NCI-H1436 (cell line): Measurements from ENCODE around the gene SEMA3F.
"Not testable (repeated sequence)": the region's sequence is repeated elsewhere in the genome, so short reads cannot be mapped to it uniquely, and the experiment has no call there.

Source experiments
- DNase-seq: peaks from one replicate; lab custom pipeline; 2025; lab: John Stamatoyannopoulos, UW

Gene SEMA3F

DNA sequence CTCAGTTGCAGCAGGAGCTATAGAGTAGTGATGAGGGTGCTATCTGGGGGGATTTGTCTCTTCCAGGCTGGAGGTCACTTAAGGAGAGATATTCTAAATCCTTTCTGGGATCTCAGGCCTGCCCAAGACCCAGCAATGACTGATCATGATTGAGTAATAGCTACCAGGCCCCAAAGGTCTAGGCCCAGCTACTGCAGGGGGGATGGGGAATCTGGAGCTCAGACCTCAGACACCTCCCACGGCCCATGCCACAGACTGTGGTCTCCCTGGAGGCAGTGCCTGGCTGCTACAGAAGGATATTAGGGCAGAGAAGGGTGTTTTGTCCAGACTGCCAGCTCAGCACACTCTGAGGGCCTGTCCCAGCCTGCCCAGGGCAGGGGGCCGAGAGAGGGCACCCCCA is 56.8 kb downstream of the SEMA3F start:
- no peak for DNase-seq

DNA sequence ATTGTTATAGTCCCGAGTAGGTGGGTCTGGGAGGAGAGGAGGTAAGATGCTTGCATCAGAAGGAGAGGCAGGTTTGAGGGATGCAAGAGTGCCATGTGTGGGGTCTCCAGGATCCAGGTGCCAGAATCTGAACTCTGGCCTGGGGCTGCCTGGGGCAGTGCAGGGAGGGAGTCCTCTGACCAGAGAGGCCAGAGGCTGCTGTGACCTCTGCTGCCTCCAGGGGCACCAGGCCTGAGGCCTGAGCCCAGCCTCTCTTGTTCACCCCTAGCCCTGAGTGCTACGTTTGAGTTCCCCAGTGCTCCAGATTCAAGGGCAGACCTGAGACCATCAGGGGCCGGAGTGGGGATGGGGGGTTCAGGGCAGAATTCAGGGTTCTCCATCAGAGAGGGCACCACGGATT is 57.4 kb downstream of the SEMA3F start:
- no peak for DNase-seq

DNA sequence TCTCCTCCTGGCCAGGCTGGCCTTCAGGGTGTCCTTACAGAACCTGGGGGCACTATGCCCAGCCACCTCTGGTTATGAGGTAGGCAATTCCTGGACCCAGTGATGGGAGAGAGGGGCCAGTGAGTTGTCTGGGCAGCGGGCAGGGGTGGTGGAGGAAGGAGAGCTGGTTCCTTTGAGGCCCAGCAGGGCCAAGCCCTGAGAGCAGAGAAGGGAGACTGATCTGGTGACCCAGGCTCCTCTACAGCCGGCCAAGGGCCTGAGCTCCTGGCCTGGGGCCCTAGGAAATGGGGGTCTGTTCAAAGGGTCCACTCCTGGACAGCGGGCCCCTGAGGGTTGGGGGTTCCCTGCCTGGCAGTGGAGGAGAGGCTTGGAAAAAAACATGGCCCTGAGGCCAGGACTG is 57.8 kb downstream of the SEMA3F start:
- no peak for DNase-seq

DNA sequence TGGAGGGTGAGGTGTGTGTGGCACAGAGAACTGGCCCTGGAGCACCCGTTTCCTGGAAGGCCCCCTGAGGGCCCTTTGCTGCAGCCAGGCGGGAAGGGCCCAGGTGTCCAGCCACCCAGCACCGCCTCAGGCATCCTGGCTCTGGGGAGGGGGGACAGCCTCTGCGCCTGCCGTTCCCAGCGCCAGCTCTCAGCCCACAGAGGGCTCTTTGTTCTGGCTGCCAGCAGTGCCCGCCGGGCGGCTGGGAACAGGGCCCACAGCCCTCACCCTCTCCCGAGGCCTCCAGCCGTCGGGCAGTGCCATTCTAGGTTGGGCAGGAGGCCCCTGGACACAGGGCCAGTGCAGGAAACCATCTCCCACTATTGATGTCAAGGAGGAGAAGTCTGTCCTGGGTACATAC is 58.2 kb downstream of the SEMA3F start:
- no peak for DNase-seq

DNA sequence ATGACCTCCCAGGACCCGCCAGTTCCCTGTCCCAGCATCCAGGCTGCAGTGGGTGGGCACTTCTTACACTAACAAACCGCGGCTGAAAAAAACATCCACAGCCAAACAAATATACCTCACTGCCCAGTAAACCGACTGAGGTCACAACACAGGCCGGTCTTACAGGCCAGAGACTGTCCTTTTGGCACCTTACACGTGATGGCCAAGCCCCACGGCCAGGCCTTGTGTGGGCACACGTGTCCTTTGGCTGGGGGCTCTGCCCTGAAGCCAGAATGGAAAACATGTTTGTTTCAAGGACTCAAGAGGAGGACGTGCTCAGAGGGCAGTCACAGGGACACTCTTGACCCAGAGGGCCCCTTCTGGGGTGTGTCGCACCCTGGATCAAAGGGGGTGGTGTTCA is 59.7 kb downstream of the SEMA3F start:
- no peak for DNase-seq

DNA sequence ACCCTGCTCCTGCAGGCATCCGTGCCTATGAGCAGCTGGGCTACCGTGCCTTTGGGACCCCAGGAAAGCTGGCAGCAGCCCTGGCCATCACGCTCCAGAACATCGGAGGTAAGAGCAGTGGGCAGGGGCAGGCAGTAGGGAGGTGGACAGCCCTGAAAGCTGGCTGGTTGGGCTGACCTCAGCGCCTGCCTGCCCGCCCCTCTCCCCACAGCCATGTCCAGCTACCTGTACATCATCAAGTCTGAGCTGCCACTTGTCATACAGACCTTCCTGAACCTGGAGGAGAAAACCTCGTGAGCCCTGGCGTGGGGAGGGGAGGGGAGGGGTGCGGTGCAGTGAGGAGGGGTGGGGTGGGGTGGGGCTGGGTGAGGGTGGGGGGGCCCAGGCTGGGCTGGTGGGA is 60.4 kb downstream of the SEMA3F start:
- DNase-seq, result no peak

DNA sequence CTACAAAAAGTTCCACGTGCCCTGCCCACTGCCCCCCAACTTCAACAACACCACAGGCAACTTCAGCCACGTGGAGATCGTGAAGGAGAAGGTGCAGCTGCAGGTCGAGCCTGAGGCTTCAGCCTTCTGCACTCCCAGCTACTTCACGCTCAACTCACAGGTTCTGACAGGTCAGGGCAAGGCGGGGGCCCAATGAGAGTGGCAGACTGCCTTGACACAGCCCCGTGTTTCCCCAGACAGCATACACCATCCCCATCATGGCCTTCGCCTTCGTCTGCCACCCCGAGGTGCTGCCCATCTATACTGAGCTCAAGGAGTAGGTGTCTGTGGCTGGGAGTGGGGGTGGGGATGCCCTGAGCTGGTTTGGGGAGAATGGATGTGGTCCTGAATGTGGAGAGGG is 62.6 kb downstream of the SEMA3F start:
- DNase-seq, result no peak

DNA sequence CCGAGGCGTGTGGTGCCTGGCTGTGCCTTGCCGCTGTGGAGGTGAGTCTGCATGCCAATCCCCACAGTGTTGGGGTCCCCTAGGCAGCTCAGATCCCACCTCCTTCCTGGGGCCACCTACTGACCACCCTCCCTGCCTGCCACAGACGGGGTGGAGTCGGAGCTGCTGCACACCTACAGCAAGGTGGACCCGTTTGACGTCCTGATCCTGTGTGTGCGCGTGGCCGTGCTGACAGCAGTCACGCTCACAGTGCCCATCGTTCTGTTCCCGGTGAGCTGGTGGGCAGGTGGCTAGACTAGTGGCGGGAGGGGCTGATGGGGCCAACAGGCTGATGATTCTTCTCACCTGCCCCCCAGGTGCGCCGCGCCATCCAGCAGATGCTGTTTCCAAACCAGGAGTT is 63.3 kb downstream of the SEMA3F start:
- DNase-seq, result no peak

DNA sequence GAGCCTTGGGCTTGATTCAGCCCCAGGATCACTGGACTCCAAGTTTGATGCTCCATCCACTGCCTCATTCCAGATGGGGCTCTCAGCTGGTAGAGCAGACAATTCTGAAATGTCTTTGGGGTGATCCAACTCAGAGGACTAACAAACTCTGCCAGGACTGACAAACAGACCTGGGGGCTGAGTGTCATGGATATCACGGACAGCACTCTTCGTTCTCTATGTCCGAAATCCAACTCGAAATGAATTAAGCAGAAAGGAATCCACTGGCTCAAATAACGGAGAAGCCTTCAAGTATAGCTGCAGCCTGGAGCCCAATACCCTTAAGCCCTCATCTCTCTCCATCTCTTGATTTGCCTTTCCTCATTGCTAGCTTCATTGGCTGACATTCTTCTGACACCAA is 64.2 kb downstream of the SEMA3F start:
- DNase-seq, result no peak

DNA sequence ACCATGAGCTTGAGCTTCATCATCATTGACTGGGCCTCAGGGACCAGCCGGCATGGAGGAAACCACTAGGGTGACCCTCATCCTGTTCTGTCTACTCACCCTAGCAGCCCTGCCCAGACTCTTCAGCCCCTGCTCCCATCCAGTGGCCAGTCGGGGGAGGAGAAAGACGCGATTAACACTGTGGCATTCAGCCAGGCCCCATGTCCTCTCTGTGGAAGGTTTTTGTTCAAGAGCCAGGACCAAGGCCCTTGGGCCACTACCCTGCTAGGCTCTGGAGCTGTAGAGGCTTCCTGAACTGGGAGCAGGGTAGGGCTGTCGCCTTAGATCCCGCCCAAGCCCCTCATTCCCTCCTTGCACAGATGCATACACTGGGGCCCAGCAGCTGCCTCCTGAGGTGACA is 65.0 kb downstream of the SEMA3F start:
- no peak for DNase-seq

DNA sequence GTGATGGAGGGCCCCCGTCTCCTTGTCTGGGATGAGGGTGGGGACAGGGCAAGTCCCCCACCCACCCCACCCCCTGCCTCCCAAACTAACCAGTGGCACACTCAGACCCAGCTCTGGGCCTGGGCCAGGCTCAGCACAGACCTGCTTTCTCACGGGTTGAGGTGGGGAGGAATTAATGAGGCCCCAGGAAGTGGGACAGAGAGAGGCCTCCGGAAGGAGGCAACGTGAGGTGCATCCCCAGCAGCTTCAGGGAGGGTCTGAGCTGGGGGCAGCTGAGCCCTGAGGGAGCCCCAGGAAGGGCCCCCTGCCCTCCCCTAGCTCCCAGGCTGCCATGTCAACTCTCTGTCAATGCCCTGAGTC is 65.9 kb downstream of the SEMA3F start:
- DNase-seq, result no peak

DNA sequence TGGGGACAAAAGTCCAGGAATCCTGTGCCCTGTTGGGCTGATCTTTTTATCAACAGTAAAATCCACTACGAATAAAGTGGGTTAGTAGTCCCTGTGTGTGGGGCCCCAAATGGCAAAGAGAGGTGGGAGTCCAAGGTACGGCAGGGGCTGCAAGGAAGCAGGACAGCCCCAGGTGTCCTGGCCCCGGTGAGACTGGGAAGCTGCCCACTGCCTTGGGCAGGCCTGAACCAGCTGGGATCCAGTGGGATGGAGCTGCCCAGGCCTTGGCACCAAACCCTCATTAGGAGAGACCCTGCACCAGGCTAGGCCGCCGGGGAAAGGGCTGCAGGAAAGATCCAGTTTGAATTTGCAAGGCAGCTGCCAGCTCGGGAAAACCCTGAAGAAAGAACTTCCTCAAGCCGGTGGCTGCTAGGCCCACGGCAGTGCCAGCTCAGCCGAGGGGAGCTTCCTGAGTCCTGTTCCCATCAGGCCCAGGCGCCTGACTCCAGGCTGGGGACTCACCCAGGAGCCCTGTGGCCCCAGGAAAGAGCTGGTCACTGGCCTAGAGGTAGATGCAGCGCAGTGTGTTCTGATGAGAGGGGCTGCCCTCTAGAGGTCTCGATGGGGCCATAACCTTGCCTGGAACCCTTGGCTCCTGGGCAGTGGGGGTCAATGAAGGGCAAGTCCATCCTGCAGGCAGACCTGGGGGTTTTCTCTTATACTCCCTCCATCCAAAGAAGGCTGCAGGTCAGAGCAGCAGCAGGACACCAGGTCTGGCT is 66.5 kb downstream of the SEMA3F start:
- DNase-seq, result no peak

DNA sequence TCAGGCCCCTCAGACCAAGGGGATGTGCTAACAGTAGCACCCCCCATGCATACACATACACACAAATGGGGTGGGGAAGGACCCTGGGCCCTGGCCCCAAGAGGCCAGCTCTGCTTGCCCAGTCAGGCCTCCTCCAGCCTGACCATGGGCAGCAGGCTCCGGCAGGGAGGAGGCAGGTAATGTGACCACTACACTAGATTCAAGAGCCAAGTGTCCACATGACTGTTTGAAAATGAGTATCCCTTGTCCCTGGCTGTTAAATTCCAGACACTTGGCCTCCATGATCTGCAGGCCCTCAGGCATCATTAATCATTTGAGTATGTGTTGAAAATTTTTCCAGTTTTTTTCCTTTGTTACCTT is 67.0 kb downstream of the SEMA3F start:
- no peak for DNase-seq

DNA sequence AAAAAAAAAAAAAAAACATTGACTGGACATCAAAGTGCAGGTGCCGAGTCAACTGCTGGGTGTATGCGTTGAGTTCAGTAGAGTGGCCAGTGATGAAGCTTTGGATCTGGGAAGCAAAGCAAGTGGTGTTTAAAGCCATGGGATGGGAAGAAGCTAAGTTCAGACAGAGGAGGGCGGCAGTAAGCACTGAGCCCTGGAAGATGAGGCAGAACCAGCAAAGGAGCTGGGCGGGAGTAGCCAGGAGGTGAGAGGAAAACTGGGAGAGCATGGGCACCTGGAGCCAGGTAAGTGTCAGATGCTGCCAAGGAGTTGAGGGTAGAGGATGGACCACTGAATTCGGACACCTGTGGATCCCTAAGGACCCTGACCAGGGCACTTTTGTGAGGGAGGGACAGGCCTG is 69.5 kb downstream of the SEMA3F start:
- DNase-seq, result no peak

DNA sequence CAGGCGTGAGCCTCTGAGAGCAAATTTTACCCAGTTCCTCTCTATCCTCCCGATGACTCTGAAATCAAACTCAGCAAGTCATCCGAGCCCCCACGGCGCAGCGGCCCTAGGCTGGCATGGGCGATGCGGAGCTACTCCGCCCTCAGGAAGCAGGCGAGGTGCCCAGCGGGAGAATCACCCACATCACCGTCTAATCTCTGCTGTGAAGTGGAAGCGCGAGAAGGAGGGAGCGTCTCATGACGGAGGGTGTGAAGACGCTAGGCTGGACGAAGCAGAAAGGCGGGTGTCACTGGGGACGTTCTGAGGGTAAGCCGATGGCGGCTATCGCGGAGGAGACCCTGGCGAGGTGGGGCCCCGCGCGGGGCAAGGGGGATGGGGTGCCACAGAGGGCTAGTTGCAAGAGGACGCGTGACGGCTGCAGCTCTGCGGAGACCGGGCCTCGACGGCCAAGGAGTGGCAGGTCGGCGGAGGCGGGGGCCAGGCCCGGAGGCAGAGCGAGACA is 71.8 kb downstream of the SEMA3F start:
- no peak for DNase-seq

DNA sequence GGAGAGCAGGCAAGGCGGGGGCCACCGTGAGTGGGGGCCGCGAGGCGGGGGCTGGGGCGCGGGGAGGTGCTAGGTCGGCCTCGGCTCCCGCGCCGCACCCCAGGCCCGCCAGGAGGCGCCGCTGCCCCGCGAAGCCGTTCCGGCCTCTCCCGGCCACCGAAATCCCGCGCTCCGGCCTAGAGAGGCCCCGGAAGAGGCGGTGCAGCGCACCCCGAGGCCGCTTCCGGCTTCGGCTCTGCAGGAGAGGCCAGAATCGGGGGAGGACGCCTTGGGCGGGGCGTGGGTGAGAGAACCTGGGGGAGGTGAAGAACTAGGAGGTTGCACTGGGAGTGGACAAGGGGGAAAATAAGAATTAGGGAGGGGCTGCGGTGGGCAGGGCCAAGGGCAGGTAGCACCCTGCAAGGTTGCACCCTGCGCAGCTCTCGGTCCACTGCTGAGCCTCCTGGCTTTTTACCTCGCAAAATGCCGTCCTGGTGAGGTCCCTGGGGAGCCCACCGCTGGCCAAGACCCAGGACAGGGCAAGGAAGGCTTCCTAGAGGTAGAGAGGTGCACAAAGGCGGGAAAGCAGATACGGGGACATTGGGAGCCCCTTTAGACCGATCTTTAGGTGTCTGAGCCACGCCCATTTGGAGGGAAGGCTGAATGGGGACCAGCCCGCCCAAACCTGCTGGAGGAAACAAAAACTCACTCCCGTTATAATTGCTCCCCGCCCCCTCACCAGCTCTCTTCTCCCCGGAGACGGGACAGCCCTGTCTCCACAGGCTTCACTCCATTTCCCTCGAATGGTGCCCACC is 72.5 kb downstream of the SEMA3F start:
- peak; percentile 88 for DNase-seq

DNA sequence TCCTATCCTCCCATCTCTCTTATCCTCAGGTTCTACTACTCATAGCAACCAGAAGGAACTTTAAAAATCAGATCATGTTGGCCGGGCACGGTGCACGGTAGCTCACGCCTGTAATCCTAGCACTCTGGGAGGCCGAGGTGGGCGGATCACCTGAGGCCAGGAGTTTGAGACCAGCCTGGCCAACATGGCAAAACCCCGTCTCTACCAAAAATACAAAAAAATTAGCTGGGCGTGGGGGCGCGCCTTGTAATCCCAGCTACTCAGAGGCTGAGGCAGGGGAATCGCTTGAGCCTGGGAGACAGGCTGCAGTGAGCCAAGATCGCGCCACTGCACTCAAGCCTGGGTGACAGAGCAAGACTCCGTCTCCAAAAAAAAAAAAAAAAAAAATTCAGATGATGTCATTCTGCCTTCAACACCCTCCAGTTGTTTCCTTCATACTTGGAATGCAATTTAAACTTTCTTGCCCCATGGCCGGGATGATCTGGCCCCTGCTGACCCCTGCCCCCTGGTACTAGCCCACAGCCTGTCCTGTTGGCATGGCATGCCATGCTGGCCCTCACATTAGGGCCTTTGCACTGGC is 73.2 kb downstream of the SEMA3F start:
- not testable (repeated sequence) for DNase-seq

DNA sequence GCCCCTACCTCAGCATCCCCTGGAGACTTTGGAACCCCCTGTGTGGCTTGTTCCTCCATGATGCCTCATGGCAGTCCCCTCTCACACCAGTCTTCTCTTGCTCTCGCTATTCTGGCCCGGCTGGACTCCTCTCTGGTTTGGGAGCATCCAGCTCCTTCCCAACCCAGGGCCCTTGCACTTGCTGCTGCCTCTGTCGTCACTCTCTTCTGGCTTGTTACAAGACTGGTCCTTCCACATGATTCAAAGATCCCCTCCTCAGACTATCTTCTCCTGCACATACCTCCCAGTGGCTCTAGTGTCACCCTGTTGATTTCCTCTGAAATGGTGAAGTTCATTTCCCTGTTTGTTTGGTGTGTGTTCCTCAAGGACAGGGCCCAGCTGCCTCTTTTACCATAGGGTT is 74.4 kb downstream of the SEMA3F start:
- no peak for DNase-seq

DNA sequence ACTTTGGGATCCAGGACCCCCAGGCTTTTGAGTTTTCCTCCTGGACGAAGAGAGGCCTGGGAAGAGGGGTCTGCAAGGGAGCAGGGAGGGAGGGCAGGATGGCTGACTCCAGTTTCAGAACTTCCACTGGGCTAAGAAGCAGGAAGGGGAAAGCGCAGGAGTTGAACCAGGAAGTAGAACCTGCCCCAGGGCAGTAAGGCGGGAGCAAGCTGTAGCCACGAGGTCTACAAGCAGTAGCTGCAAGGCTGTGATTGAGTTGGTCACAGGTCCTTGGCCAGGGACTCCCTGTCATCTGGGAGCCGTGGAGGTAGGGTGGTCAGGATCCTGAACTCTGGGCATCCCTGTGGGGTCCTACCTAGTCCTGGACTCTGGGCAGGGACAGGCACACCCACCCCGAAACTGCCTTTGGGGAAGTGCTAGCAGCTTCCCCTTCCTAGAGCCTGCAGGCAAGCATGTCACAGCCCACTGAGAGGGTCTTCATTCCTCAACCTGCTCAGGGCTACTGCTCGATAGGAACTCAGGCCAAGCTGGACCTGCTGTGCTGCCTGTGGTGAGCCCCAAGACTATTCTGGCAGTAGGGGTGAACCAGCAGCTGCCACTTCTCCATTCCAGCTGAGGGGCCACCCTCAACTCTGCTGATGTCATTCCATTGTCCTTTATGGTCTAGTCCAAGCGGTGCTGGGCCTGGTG is 75.1 kb downstream of the SEMA3F start:
- DNase-seq, result no peak

DNA sequence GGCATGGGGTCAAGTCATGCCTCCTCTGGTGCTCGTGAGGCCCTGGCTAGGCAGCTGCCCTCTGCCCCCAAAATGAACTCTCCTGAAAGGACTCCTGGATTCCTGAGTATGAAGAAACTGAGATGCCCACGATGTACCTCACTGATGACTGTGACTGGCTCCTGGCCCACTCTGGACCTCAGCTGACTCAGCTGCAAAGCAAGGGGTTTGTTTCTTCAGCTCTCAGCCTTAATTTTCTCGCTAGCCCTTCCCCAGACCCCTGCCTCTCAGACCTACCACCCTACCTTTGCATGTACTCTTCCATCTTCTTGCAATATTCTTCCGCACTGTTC is 75.6 kb downstream of the SEMA3F start:
- DNase-seq, result no peak

DNA sequence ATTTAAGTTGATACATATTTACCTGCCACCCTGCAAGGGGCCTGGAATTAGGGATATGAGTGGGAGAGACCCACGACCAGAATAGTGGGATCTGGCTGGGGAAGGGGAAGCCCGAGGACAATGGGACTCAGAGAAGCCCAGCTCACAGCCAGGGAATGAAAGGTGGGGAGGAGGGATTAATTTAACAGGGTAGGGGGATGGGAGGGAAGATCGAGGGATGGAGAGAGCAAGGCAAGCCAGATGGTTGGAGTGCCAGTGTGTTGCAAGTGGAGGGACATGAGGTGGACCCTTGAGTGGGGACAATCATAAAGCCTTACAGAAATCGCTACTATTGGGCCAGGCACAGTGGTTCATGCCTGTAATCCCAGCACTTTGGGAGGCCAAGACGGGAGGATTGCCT is 76.5 kb downstream of the SEMA3F start:
- DNase-seq, result no peak

DNA sequence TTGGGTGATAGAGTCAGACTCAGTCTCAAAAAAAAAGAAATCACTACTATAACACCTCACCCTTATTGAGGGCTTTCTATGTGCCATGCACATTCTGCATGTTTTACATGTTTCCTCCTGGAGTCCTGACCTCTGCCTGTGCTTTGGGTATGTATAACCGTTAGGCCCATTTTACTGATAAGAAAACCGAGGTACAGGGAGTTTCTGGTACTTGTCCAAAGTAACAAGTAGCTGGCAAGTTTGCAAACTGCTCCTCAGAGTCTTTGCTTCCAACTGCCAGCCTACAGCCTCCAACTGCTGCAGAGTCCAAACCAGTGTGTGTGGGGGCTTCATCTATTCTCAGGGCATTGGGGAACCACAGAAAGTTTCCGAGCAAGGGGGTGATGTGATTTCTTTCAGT is 77.2 kb downstream of the SEMA3F start:
- no peak for DNase-seq

DNA sequence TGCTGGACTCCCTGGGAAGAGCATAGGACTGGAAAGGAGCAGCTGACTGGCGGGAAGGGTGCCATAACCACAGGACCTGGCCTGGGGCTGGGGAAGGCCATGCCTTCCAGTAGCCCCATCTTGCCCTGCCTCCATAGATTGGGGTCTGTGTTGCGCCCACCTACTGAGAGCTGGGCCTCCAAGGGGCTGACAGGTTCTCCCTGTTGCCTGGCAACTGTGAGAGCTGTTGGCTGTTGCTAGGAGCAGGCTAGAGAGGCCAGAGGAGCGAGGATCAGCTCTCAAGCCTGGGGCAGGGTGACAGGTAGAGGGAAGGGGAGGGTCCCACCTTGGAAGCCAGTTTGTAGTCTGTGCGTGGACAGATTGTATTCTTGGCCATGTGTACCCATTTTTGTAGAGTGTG is 78.1 kb downstream of the SEMA3F start:
- no peak for DNase-seq
